AG08396 (cell line): Measurements from ENCODE around the gene ARHGAP19.
A peak's percentile ranks its signal among the peaks of the same experiment; 100 is the strongest.
"Not testable (repeated sequence)": the region's sequence is repeated elsewhere in the genome, so short reads cannot be mapped to it uniquely, and the experiment has no call there.

Source experiments
- DNase-seq: peaks from one replicate; pipeline ENCODE4 v3.0.0; 2012; ENCODE audit warnings: low spot score, mixed read lengths

The ARHGAP19 gene

GRCh38 chr10:97321032-97321803, 28.8 kb upstream of the ARHGAP19 start:
- DNase-seq = no peak

DNA sequence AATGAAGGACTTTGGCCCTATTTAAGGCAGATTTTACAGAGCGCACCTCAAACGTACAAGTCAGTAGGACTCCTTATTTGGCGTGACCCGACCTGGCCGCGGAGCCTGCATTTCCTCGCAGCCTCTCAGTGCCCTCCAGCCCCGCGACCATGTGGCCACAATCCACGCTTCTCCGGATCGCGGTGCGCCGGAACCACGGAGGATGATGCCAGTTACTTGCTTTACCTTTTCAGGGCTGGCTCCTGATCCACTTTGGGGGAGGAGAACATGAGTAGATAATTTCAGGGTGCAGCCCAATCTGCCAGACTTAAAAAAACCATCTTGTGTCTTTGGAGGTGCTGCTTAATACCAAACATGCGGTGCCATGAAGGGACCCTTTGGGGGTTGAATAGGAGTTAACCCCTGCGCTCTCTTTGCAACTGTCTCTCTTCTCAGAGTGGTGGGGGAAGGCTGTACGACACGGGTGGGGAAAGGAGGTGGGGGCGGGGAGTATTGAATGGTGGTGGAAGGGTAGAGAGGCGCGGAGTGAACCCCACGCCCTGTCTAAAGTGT, 28.1 kb upstream of the ARHGAP19 start:
- no peak for DNase-seq

DNA sequence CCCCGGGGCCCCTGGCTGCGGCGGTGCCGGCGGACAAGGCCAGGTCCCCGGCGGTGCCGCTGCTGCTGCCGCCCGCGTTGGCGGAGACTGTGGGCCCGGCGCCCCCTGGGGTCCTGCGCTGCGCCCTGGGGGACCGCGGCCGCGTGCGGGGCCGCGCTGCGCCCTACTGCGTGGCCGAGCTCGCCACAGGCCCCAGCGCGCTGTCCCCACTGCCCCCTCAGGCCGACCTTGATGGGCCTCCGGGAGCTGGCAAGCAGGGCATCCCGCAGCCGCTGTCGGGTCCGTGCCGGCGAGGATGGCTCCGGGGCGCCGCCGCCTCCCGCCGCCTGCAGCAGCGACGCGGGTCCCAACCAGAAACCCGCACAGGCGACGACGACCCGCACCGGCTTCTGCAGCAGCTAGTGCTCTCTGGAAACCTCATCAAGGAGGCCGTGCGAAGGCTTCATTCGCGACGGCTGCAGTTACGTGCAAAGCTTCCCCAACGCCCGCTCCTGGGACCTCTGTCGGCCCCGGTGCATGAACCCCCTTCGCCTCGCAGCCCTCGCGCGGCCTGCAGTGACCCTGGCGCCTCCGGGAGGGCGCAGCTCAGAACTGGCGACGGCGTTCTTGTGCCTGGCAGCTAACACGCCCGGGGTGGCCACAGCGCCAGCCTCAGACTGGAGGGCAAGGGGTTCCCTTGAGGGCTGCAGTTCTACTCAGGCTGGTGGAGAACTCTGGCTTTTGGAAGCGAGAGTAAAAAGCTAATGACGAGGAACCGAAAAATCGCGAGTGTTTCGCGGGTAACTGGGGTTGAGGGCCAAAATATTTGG, 27.4 kb upstream of the ARHGAP19 start:
- peak; percentile 40 for DNase-seq

DNA sequence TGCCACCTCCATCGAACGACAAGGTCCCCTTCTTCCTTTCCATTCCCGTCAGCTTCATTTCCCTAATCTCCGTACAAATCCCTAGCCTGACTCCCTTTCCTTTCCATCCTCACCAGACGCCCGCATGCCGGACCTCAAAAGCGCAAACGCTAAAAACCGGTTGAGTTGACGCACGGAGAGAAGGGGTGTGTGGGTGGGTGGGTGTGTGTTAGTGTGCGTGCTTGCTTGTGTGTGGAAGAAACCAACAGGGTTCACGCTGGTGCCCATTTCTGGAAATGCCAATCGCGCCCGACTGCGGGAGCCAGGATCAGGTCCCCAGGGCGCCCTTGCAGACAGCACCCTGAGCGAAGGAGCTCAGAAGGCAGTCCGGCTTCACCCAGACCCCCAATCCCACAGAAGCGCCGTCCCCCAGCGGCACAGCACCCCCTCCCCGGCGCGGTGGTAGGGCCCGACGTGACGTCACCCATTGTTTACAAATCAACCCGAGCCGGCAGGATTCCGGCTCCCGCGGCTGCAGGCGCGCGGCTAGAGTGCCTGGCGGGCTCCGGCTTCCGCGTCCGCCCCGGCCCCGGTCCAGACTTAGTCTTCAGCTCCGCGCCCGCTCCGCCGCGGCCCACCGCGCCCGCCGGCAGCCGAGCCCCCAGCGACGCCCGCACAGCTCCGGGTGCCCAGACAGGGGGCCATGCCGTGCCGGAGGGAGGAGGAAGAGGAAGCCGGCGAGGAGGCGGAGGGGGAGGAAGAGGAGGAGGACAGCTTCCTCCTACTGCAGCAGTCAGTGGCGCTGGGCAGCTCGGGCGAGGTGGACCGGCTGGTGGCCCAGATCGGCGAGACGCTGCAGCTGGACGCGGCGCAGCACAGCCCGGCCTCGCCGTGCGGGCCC, 26.6 kb upstream of the ARHGAP19 start, which contains the start of gene FRAT1:
Gene FRAT1 (plus strand): TSS at position 500 of the 880 bp plus-strand sequence. CDS start 183 bp downstream, at position 683.
- peak; percentile 86 for DNase-seq

DNA sequence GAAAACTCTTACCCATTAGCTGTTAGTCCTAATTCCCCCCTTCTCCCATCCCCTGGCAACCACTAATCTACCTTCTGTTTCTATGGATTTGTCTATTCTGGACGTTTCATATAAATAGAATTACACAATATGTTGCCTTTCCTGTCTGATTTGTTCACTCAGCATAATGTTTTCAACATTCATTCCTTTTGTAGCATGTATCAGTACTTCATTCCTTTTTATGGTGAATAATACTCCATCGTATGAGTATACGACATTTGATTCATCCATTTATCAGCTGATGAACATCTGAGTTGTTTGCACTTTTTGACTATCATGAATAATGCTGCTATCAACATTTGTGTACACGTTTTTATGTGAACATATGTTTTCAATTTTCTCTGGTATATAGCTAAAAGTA, 22.2 kb upstream of the ARHGAP19 start:
- no peak for DNase-seq

DNA sequence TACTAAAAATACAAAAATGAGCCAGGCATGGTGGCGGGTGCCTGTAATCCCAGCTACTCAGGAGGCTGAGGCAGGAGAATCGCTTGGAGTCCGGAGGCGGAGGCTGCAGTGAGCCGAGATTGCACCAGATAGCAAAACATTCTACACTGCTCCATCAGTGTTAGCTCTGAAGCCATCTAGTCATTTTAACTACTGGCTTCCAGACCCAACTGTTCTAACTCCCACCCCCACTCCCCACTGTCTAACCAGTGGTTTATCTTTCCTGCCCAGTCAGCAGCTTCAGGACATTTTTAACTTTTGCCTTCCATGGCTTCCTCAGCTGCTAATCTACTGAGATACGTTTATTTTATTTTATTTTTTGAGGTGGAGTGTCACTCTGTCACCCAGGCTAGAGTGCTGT, 20.5 kb upstream of the ARHGAP19 start:
- no peak for DNase-seq

GRCh38 chr10:97311111-97311626, 18.7 kb upstream of the ARHGAP19 start:
- no peak for DNase-seq

GRCh38 chr10:97307866-97308780, 15.7 kb upstream of the ARHGAP19 start:
- no peak for DNase-seq

GRCh38 chr10:97307441-97307840, 15.0 kb upstream of the ARHGAP19 start:
- DNase-seq = no peak

DNA sequence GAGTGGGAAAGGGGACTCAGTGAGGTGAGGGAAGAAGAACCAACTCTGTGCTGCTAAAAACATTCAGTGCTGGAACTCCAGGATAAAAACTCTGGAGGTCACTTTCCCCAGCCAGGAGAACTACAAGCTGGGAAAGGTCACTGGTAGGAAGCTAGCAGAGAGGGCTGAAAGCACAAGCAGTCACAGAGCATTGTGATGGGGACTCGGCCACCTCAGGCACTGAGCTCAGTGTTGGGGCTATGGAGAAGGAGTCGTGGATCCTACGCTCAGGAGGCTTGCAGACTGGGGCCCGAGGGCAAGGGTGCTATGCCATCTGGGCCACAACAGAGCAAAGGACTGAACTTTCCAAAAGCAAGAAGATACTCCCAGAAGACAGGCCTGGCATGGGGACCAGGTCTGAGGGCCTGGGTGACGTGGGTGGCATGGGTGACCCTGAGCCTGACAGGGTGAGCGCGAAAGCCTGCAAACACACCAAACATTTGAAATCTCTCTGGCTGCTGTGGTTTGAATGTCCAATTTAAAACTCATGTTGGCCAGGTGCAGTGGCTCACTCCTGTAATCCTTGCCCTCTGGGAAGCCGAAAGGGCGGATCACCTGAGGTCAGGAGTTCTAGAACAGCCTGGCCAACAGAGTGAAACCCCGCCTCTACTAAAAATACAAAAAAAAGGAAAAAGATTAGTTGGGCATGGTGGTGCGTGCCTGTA, 9.8 kb upstream of the ARHGAP19 start:
- no peak for DNase-seq

GRCh38 chr10:97300980-97301379, 8.5 kb upstream of the ARHGAP19 start:
- DNase-seq = no peak

DNA sequence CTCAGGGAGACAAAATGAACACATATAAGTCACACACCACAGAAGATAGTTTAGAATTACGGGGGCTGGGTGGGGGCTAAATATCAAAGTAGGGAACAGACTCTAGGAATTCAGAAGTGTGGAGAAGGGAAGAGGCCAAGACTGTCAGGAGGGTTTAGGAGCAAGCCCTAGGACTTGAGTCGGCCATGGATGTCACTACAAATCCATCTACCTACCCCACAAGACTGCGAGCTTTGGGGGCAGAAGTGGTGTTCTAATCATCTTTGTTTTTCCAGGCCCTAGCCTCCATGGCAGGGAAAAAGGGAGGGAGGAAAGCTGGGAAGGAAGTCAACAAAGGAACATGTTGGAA, 5.8 kb upstream of the ARHGAP19 start:
- DNase-seq = no peak

- DNase-seq = no peak
Observed at GRCh38 chr10:97297556-97298222, 5.3 kb upstream of the ARHGAP19 start.

DNA sequence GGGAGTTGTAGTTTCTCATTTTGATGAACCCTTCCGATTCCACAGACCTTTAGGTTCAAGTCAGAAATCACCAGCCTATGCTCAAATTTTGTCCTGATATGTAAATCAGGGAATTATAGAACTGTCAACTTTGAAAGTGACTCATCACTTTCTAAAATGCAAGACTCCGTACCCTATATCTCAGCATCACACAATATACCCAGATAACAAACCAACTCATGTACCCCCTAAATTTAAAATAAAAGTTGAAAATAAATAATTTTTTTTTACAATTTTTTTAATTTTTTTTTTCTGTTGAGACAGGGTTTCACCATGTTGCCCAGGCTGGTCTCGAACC, 393 bp upstream of the ARHGAP19 start:
- no peak for DNase-seq

DNA sequence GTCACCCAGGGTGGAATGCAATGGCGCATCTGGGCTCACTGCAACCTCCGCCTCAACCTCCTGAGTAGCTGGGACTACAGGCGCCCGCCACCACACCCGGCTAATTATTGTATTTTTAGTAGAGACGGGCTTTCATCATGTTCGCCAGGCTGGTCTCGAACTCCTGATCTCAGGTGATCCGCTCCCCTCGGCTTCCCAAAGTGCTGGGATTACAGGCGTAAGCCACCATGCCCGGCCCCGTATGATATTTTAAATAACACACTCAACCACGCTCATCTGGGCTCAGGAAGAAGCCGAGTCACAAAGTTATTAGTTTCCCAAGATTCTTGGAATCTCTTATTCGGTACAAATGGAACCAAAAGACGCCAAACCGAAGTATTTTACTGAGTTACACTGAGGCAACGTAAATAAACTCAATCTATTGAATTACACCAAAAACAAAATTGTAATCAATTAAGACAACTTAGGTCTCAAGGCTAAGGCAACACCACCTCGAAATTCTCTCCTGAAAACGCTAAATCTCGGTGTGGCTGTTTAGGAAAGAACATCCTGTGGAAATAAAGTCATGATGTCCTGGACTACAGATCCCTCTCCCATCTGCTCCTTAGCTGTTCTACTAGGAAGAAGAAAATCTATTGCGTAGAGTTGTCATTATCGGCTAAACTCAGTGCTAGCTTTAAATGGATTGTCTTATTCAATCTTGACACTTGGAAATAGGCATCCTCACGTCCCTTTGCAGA, 910 bp downstream of the ARHGAP19 start:
- DNase-seq = no peak

GRCh38 chr10:97290576-97291356, 1.7 kb downstream of the ARHGAP19 start:
- not testable (repeated sequence) for DNase-seq

GRCh38 chr10:97290076-97290475, 2.4 kb downstream of the ARHGAP19 start:
- DNase-seq = not testable (repeated sequence)

DNA sequence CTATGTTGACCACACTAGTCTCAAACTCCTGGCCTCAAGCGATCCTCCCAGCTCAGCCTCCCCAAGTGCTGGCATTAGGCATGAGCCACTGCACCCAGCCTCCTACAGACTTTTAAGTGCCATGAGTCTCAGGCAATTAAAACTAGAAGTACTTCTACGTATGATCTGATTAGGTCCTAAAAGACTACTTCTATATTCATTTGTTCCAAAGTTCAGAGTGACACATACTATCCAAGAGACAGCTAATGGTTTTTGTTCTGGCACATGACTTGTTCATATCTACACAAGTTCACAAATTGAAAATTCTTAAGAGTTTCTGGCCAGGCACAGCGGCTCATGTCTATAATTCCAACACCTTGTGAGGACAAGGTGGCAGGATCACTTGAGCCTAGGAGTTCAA, 11.7 kb downstream of the ARHGAP19 start:
- no peak for DNase-seq
